Mesenchymal stem cell (in vitro differentiated cells and primary cell): Measurements from ENCODE around the gene RAB27B.

ENCODE experiments used
- DNase-seq: peaks from one replicate; pipeline ENCODE4 v3.0.0-alpha.2; 2013
- H2AFZ ChIP-seq: one replicate; pipeline ENCODE4 v1.6.1; 2013; ENCODE audit warnings: low read depth, mild to moderate bottlenecking, control low read depth, inconsistent platforms, low read length, moderate library complexity
- H2AK5ac ChIP-seq: 2 replicates; pipeline ENCODE4 v1.6.1; 2013; ENCODE audit warnings: low read length, moderate library complexity, mild to moderate bottlenecking, inconsistent platforms; ENCODE audit not compliant: severe bottlenecking
- H2BK120ac ChIP-seq: one replicate; pipeline ENCODE4 v1.6.1; 2013; ENCODE audit warnings: low read depth, mild to moderate bottlenecking, inconsistent platforms, low read length, moderate library complexity
- H2BK12ac ChIP-seq, 2 experiments: one replicate each; pipeline ENCODE4 v1.6.1; 2013; ENCODE audit warnings: inconsistent platforms in 2 of 2, low read length in 2 of 2, mild to moderate bottlenecking in 2 of 2, moderate library complexity in 2 of 2, control low read depth in 1 of 2
- H2BK15ac ChIP-seq: one replicate; pipeline ENCODE4 v1.6.1; 2013; ENCODE audit warnings: mild to moderate bottlenecking, low read depth, inconsistent platforms; ENCODE audit not compliant: poor library complexity, severe bottlenecking
- H2BK5ac ChIP-seq: 2 replicates; pipeline ENCODE4 v1.6.1; 2013; ENCODE audit warnings: low read depth, mild to moderate bottlenecking, low read length, control low read depth, inconsistent platforms; ENCODE audit not compliant: poor library complexity, severe bottlenecking
- H3K14ac ChIP-seq, 2 experiments: one replicate each; pipeline ENCODE4 v1.6.1; 2013; ENCODE audit warnings: inconsistent platforms in 2 of 2, low read length in 2 of 2, control low read depth in 1 of 2, mild to moderate bottlenecking in 1 of 2, moderate library complexity in 1 of 2
- H3K18ac ChIP-seq, 2 experiments: one replicate each; pipeline ENCODE4 v1.6.1; 2013; ENCODE audit warnings: inconsistent platforms in 2 of 2, low read length in 2 of 2, control low read depth in 1 of 2, low read depth in 1 of 2, mild to moderate bottlenecking in 1 of 2
- H3K23ac ChIP-seq, 2 experiments: one replicate each; pipeline ENCODE4 v1.6.1; 2013; ENCODE audit warnings: inconsistent platforms in 2 of 2, low read length in 2 of 2, mild to moderate bottlenecking in 2 of 2, moderate library complexity in 2 of 2, control low read depth in 1 of 2
- H3K27ac ChIP-seq: 2 replicates; pipeline ENCODE4 v1.5.1; 2013; ENCODE audit warnings: mild to moderate bottlenecking, moderate library complexity, low read length, control low read depth, inconsistent platforms; ENCODE audit not compliant: poor library complexity, severe bottlenecking
- H3K27me3 ChIP-seq, 2 experiments: 2 replicates each; pipeline versions ENCODE4 v1.6.1 to v1.7.0; 2013; ENCODE audit warnings: low read length in 2 of 2, mild to moderate bottlenecking in 2 of 2, moderate library complexity in 2 of 2, control low read depth in 1 of 2, inconsistent platforms in 1 of 2; ENCODE audit not compliant: control insufficient read depth in 1 of 2, insufficient read depth in 1 of 2
- H3K36me3 ChIP-seq, 2 experiments: 2 replicates each; pipeline versions ENCODE4 v1.6.1 to v1.7.0; 2013; ENCODE audit warnings: low read length in 2 of 2, control low read depth in 1 of 2, inconsistent platforms in 1 of 2, low read depth in 1 of 2, mild to moderate bottlenecking in 1 of 2; ENCODE audit not compliant: insufficient read depth in 2 of 2, control insufficient read depth in 1 of 2
- H3K4ac ChIP-seq, 2 experiments: one replicate each; pipeline ENCODE4 v1.6.1; 2013; ENCODE audit warnings: inconsistent platforms in 2 of 2, low read length in 2 of 2, mild to moderate bottlenecking in 2 of 2, moderate library complexity in 2 of 2, control low read depth in 1 of 2, low read depth in 1 of 2
- H3K4me1 ChIP-seq: 2 replicates; pipeline ENCODE4 v1.6.1; 2013; ENCODE audit warnings: low read depth, low read length, control low read depth; ENCODE audit not compliant: control insufficient read depth, insufficient read depth
- H3K4me2 ChIP-seq: 2 replicates; pipeline ENCODE4 v1.6.1; 2013; ENCODE audit warnings: low read length, mild to moderate bottlenecking, inconsistent platforms; ENCODE audit not compliant: poor library complexity, severe bottlenecking
- H3K4me3 ChIP-seq, 2 experiments: 2 replicates each; pipeline versions ENCODE4 v1.5.1 to v1.7.0; 2013; ENCODE audit warnings: low read length in 2 of 2, mild to moderate bottlenecking in 2 of 2, control low read depth in 1 of 2, low read depth in 1 of 2; ENCODE audit not compliant: insufficient read depth in 1 of 2
- H3K79me1 ChIP-seq: replicated peaks from 2 replicates; pipeline ENCODE4 v1.6.1; 2013; ENCODE audit warnings: mild to moderate bottlenecking, control low read depth, low read length, inconsistent platforms; ENCODE audit not compliant: poor library complexity, severe bottlenecking
- H3K9ac ChIP-seq: 2 replicates; pipeline ENCODE4 v1.7.0; 2013; ENCODE audit warnings: mild to moderate bottlenecking, low read length, moderate library complexity
- H3K9me3 ChIP-seq: 2 replicates; pipeline ENCODE4 v1.7.0; 2013; ENCODE audit warnings: mild to moderate bottlenecking, low read length; ENCODE audit not compliant: control insufficient read depth
- H4K8ac ChIP-seq: one replicate; pipeline ENCODE4 v1.6.1; 2013; ENCODE audit warnings: inconsistent platforms, mild to moderate bottlenecking, low read length, moderate library complexity
- H4K91ac ChIP-seq: one replicate; pipeline ENCODE4 v1.6.1; 2013; ENCODE audit warnings: mild to moderate bottlenecking, low read length, inconsistent platforms
- WGBS: methylation state at CpG from one replicate; pipeline ENCODE4 v1.1.7; 2013; ENCODE audit warnings: mixed read lengths; 5-methylcytosine and 5-hydroxymethylcytosine counted together

RAB27B gene

DNA sequence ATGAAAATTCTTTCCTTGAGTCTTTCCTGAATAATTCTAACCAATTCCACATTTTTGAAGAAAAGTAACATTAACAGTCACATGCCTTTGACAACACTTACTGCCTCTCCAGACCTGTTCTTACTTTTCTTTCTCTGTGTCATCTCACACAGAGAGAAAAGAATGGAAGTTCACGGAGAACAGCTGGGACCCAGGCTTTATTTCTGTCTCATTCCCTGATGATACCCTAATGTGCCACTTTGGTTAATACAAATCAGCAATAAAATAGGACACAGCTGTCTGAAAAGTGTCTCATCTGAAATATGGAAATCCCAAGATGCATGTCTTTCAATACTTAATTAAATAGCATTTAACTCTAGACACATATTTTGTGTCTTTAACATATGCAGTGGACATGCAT is 42.1 kb upstream of the RAB27B start:
- Histone ChIP-seq H2AK5ac (no peak overlapping the region), H2AFZ (no peak overlapping the region), H2BK120ac (no peak overlapping the region), H2BK12ac (no peak overlapping the region), H3K14ac (no peak overlapping the region), H2BK15ac (no peak overlapping the region), H3K27me3 (no peaks in the 10 kb centered on the region), H3K27ac (no peak overlapping the region), H3K9ac (no peak overlapping the region), H3K23ac (no peak overlapping the region), H3K4me1 (no peaks in the 10 kb centered on the region), H3K4ac (no peak overlapping the region), H3K36me3 (no peaks in the 10 kb centered on the region), H4K8ac (no peak overlapping the region), H2BK5ac (no peak overlapping the region), H3K18ac (no peak overlapping the region), H3K79me1 (no peaks in the 10 kb centered on the region), H3K9me3 (no peaks in the 10 kb centered on the region), H3K4me2 (no peak overlapping the region), H3K4me3 (no peak overlapping the region), H4K91ac (no peak overlapping the region)
- 70% methylated on average over 1 of the region's 1 CpG for WGBS
- DNase-seq = no peak

DNA sequence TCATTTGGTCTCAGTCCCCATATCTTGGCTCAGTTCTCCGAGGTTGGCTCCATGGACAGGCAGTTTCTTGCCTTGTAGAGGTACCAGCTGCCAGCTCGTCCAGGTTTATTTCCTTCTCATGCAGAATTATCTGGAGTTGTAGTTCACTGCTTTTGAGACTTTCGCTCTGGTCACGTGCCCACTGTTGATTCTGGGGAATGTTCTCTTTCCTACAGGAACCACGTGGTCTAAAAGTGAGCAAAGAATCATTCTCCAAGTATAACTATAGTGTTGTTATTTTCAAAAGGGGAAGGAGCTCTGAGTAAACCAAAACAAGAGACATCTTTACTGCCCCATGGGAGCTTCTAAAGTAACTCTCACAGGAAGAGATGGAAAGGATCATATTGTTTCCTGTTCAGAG is 41.2 kb upstream of the RAB27B start:
- H3K14ac ChIP-seq = no peak overlapping the region
- H3K9me3 ChIP-seq = no peaks in the 10 kb centered on the region
- H3K4me2 ChIP-seq = no peak overlapping the region
- H3K4ac ChIP-seq = peak overlapping the region in 1 of 2 experiments; percentile 36
- no peak overlapping the region for H3K23ac ChIP-seq
- WGBS = 55% methylated on average over 4 of the region's 5 CpGs
- peak overlapping the region; percentile 52 for H4K91ac ChIP-seq
- H2BK12ac ChIP-seq = no peak overlapping the region
- H2AFZ ChIP-seq = no peak overlapping the region
- no peak overlapping the region for H4K8ac ChIP-seq
- H2BK120ac ChIP-seq = no peak overlapping the region
- DNase-seq = peak; percentile 26
- H3K4me3 ChIP-seq = no peak overlapping the region
- H3K4me1 ChIP-seq = no peaks in the 10 kb centered on the region
- no peak overlapping the region for H2BK15ac ChIP-seq
- H3K27me3 ChIP-seq = no peaks in the 10 kb centered on the region
- no peaks in the 10 kb centered on the region for H3K79me1 ChIP-seq
- H3K18ac ChIP-seq = no peak overlapping the region
- no peak overlapping the region for H3K9ac ChIP-seq
- no peak overlapping the region for H3K27ac ChIP-seq
- H2BK5ac ChIP-seq = no peak overlapping the region
- H2AK5ac ChIP-seq = no peak overlapping the region
- no peaks in the 10 kb centered on the region for H3K36me3 ChIP-seq

DNA sequence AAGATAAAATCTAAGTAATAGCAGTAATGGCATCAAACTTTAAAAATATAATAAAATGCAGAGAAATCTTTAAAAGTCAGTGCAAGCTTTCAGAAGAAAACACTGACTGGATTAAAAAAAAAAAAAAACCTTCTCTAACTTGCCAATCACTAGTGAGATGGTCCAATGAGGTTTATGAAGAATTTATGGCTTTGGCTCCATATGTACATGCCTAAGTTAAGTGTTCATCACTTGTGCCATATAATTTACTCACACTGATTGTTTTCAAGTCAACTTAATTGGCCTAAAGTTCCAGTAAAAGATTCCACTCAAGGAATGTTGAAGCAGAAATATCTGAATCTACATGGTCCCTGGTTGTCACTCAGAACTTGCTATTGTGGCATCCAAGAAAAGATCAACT is 40.7 kb upstream of the RAB27B start:
- Histone ChIP-seq H3K4me3 (no peak overlapping the region), H2BK15ac (no peak overlapping the region), H3K14ac (no peak overlapping the region), H3K4me1 (no peaks in the 10 kb centered on the region), H3K18ac (no peak overlapping the region), H3K4ac (no peak overlapping the region), H3K23ac (no peak overlapping the region), H3K79me1 (no peaks in the 10 kb centered on the region), H2AK5ac (no peak overlapping the region), H3K27me3 (no peaks in the 10 kb centered on the region), H3K36me3 (no peaks in the 10 kb centered on the region), H3K9me3 (no peaks in the 10 kb centered on the region), H3K4me2 (no peak overlapping the region), H3K27ac (no peak overlapping the region), H2AFZ (no peak overlapping the region), H2BK120ac (no peak overlapping the region), H4K8ac (no peak overlapping the region), H3K9ac (no peak overlapping the region), H2BK12ac (no peak overlapping the region), H4K91ac (no peak overlapping the region), H2BK5ac (no peak overlapping the region)
- peak; percentile 26 for DNase-seq

DNA sequence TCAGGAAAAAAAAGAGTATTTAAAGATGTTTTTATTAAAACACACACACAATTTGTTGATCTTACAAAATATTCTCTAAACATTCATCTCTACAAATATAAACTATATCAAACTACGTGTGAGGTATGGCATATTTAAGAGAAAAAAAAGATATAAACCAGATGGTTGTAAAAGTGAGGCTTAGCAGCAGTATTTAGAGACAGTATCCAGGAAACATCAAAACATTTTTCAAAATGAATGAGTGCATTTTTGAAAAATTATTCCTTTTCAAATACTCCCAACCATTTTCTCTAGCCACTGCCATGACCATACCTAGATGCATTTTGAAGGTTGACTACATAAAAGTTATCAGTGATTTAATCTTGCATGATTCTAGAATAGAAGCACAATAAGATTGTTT is 38.2 kb upstream of the RAB27B start:
- no peak overlapping the region for H3K23ac ChIP-seq
- H3K4me3 ChIP-seq = no peak overlapping the region
- H2BK120ac ChIP-seq = no peak overlapping the region
- H3K9ac ChIP-seq = no peak overlapping the region
- no peak overlapping the region for H3K27ac ChIP-seq
- H4K8ac ChIP-seq = no peak overlapping the region
- no peaks in the 10 kb centered on the region for H3K27me3 ChIP-seq
- H2AK5ac ChIP-seq = no peak overlapping the region
- no peak overlapping the region for H4K91ac ChIP-seq
- no peak overlapping the region for H2BK15ac ChIP-seq
- no peak for DNase-seq
- H2AFZ ChIP-seq = no peak overlapping the region
- H2BK5ac ChIP-seq = no peak overlapping the region
- H3K4me2 ChIP-seq = no peak overlapping the region
- H3K79me1 ChIP-seq = no peaks in the 10 kb centered on the region
- H3K9me3 ChIP-seq = no peaks in the 10 kb centered on the region
- H3K4ac ChIP-seq = no peak overlapping the region
- H3K18ac ChIP-seq = no peak overlapping the region
- H2BK12ac ChIP-seq = no peak overlapping the region
- H3K14ac ChIP-seq = no peak overlapping the region
- no CpG with 5 or more reads among the region's 1 CpG for WGBS
- no peaks in the 10 kb centered on the region for H3K4me1 ChIP-seq
- no peaks in the 10 kb centered on the region for H3K36me3 ChIP-seq
